Right atrium auricular region (tissue), 2 donors: Measurements from ENCODE around the gene GAR1. TPM values are rescaled to one million over a fixed set of nuclear protein-coding genes. Genes with fewer than 3 reads are reported as not detected.
"Not testable (repeated sequence)": the region's sequence is repeated elsewhere in the genome, so short reads cannot be mapped to it uniquely, and the experiment has no call there.

ENCODE experiments used
- DNase-seq: peaks from one replicate; pipeline ENCODE4 v3.0.0-alpha.2; 2019; ENCODE audit warnings: low spot score
- H3K27ac ChIP-seq, 2 donors: fragments of 200-600 bp; sonication (generic); 1 replicate in 1 of 2; 2 replicates in 1 of 2; pipeline ENCODE4 v1.5.1; 2016 to 2019
- H3K27me3 ChIP-seq, 2 donors: fragments of 200-600 bp; sonication (generic); one replicate each; pipeline versions ENCODE4 v1.5.1 to v1.6.0; 2017 to 2019
- H3K36me3 ChIP-seq: fragments of 200-600 bp; sonication (generic); one replicate; pipeline ENCODE4 v1.5.1; 2016
- H3K4me1 ChIP-seq, 2 donors: fragments of 200-600 bp; sonication (generic); one replicate each; pipeline versions ENCODE4 v1.5.1 to v1.6.0; 2017 to 2019
- H3K4me3 ChIP-seq, 2 donors: fragments of 200-600 bp; sonication (generic); 1 replicate in 1 of 2; 2 replicates in 1 of 2; pipeline ENCODE4 v1.5.1; 2017 to 2019; ENCODE audit warnings: mild to moderate bottlenecking in 1 of 2, moderate library complexity in 1 of 2
- H3K9me3 ChIP-seq, 2 donors: fragments of 200-600 bp; sonication (generic); one replicate each; pipeline ENCODE4 v1.5.1; 2019
- CTCF ChIP-seq, 2 donors: fragments of 200-600 bp; sonication (generic); IDR thresholded peaks; one replicate each; pipeline ENCODE4 v1.5.1; 2019; ENCODE audit warnings: antibody characterized with exemption in 2 of 2
- total RNA-seq, 2 donors: library from RNA; depleted of rRNA; stranded (reverse); fragments of >200 nt; gene quantifications; one replicate each; pipeline ENCODE4 v1.1.0, GENCODE V29; 2016

Gene GAR1
- total RNA-seq, 2 donors from 2014 or later: 2.7 to 6.2 TPM

GRCh38 chr4:109847896-109848442, 32.4 kb downstream of the GAR1 start, which contains the start of gene LRIT3:
LRIT3 (plus strand) TSS chr4:109848107; CDS start chr4:109848202, 95 bp downstream.
- Histone ChIP-seq H3K4me3 (no peak within 1 kb of the TSS), H3K9me3 (no peaks in the 10 kb centered on the region), H3K27ac (no peak within 1 kb of the TSS), H3K36me3 (no peaks in the 10 kb centered on the region), H3K27me3 (no peaks in the 10 kb centered on the region), H3K4me1 (no peaks in the 10 kb centered on the region)
- no peak for TF ChIP-seq CTCF (IDR thresholded peaks at IDR 0.05)
- no peak for DNase-seq

- H3K36me3 ChIP-seq: no peaks in the 10 kb centered on the region
- H3K4me1 ChIP-seq: no peaks in the 10 kb centered on the region
- DNase-seq: no peak
- H3K27me3 ChIP-seq: no peaks in the 10 kb centered on the region
- H3K4me3 ChIP-seq: no peak overlapping the region
- no peak for TF ChIP-seq CTCF (IDR thresholded peaks at IDR 0.05)
- H3K27ac ChIP-seq: no peak overlapping the region
- H3K9me3 ChIP-seq: no peaks in the 10 kb centered on the region
These were observed 32.9 kb downstream of the GAR1 start for GRCh38 chr4:109848501-109848900.

DNA sequence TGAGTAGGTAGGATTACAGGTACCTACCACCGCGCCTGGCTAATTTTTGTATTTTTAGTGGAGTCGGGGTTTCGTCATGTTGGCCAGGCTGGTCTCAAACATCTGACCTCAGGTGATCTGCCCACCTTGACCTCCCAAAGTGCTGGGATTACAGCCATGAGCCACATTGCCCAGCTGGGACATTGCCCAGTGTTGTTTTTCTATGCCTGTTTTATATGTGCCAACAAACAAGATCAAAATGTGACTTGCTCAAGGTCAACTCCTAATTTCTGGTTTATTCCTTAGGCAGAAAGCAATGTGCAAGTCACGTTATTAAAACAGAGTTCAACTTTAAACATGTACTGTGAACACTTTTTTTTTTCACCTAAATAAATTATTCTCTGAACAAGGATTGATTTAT, 35.0 kb downstream of the GAR1 start:
- no peak for DNase-seq
- H3K27ac ChIP-seq: no peak overlapping the region
- H3K9me3 ChIP-seq: no peaks in the 10 kb centered on the region
- no peak overlapping the region for H3K4me3 ChIP-seq
- H3K36me3 ChIP-seq: no peaks in the 10 kb centered on the region
- no peaks in the 10 kb centered on the region for H3K27me3 ChIP-seq
- TF ChIP-seq CTCF (IDR thresholded peaks at IDR 0.05): no peak
- no peaks in the 10 kb centered on the region for H3K4me1 ChIP-seq

DNA sequence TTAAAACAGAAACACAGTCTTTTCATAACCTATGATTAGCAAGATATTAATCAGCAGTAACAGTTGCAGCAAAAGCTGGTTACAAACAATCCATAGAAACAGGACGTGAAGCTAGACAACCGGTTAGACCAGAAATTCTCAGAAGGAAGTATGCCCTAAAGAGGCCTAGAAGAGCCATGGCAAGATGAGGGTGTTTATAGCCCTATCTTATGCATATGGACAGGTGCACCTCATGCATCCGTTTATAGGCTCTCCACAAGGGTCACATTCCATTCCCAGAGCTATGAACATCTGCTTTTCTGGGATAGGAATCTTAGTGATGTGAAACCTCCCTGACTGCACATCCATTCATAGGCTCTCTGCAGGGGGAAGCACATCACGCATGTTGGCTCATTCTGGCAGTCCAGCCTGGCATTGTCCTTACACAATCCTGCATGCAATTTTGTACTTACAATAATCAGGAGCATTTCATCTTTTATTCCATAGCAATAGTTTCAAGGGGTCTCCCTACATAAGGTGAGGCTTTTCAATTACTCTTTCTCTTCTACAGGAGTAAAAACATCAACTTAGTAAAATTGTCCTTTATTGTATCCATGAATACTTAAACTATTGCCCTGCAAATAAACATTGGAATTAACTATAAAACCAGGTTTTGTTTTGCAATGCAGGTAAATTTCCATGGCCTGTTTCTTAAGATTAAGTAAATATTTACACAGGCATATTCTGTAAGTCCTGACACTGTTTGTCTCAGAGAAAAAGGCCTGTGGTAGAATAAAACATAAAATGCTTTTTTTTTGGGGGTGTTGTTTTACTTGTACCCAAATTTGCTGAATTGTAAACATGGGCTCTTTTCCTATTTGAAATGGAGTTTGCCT, 44.1 kb downstream of the GAR1 start:
- not testable (repeated sequence) for H3K27me3 ChIP-seq, H3K4me1 ChIP-seq, H3K4me3 ChIP-seq, H3K36me3 ChIP-seq, H3K9me3 ChIP-seq, DNase-seq, H3K27ac ChIP-seq

- Histone ChIP-seq H3K4me3 (no peak overlapping the region), H3K4me1 (no peaks in the 10 kb centered on the region), H3K36me3 (no peaks in the 10 kb centered on the region), H3K27ac (no peak overlapping the region), H3K9me3 (no peaks in the 10 kb centered on the region), H3K27me3 (no peaks in the 10 kb centered on the region)
- no peak for DNase-seq
- TF ChIP-seq CTCF (IDR thresholded peaks at IDR 0.05): no peak
These were observed 45.7 kb downstream of the GAR1 start for GRCh38 chr4:109861271-109861670.

DNA sequence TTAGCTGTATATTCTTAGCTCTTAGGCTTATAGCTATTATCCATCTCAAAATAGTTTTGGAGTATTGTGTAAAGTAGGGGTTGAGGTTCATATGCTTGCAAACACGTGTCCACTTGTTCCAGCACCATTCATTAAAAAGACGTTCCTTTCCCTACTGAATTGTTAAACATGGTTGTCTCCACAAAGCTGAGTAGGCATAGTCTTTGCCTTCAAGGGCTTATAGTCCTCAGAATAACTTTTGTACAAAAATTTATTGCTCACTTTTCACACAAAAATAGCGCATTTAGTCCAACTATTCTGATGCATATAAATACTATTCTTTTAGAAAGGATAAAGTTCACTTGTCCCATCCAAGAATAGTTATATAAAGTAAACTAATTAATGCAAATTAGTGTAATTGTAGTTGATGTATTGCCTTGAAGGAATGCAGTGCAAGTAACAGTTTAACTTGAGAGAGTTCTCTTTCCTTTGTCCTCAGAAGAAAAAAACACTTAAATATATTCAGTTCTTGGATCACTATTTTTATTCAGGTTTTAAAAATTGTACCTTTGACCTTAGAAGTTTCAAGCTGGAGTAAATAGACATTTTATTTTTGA, 46.5 kb downstream of the GAR1 start:
- TF ChIP-seq CTCF (IDR thresholded peaks at IDR 0.05): no peak
- no peaks in the 10 kb centered on the region for H3K4me1 ChIP-seq
- H3K27me3 ChIP-seq: no peaks in the 10 kb centered on the region
- H3K4me3 ChIP-seq: no peak overlapping the region
- no peaks in the 10 kb centered on the region for H3K9me3 ChIP-seq
- H3K27ac ChIP-seq: no peak overlapping the region
- H3K36me3 ChIP-seq: no peaks in the 10 kb centered on the region
- DNase-seq: no peak
